ENCODE results near the gene TXNDC17. TPM values are rescaled to one million over a fixed set of nuclear protein-coding genes. Genes with fewer than 3 reads are reported as not detected.

Gene TXNDC17
- total RNA-seq, 1 experiment from 2014 or later = 114 TPM

DNA sequence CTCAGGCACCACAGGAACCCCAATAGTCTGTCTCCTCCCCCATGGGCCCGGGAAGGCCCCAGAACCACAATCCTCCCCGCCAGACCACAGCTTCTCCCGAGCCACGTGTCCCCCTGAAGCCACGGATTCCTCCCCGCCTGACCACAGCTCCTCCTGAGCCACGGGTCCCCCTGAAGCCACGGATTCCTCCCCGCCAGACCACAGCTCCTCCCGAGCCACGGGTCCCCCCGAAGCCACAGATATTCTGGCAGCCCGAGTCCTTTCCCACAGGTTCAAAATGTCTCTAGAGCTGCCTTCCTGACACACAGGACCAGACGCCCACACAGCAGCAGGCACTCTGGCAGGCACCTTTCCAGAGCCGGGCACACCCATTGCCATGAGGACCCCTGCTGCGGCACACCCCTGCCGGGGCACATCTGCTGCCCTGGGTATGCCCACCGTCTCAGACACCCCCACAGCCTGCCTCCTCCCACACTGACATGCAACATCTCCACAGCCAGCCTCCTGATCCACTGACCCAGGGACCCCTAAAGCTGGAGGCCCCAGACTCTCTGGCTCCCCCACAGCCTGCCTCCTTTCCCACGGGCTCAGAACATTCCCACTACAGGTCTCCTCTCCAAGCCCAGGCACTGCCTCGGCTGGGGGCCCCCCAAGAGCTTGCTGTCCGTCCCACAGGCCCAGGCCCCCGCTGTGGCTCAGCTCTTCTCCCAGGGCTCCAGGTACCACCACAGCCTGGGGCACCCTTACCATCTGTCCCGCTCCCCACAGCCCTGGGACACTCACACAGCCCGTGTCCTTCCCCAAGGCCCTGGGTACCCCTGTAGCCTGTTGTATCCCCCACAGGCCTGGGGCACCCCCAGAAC is 2.6 kb upstream of the TXNDC17 start:
- CTCF ChIA-PET = no interaction called here
- H3K27ac ChIP-seq = no peak overlapping the region
- BruUV-seq (replicated peaks) = no TSS peak

DNA sequence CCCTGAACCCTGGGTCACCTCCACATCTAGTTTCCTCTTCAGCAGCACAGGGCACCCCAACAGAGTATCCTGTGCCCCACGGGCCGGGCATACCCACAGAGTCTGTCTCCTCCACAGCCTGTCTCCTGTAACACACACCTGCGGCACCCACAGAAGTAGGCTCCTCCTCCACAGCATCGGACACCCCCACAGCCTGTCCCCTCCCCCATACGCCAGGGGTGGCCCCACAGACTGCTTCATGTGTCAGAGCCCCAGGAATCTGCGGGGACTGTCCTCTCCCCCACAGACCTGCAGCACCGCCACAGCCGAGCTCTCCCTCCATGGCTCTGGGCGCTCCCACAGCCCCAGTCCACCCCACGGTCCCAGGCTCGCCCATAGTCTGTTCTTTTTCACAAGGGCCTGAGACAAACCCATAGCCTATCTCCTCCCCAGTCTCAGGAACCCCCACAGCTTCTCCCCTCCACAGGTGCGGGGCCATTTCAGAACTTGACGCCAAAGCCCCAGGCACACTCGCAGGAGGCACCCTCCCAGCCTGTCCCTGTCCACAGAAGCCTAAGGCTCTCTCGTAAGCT is 1.8 kb upstream of the TXNDC17 start:
- POLR2A ChIA-PET (ENCODE audit: unreplicated experiment) = interaction anchor here (0.6 to 0.8 kb wide), 2 partner anchors 14 to 1216 kb away, joined by 7 to 8 read pairs; no protein-coding TSS in a partner anchor
- TF ChIP-seq CTCF (conservative IDR thresholded peaks at IDR 0.05) = no peak
- Histone ChIP-seq H3K9me2 (ENCODE audit: insufficient read depth) (no peaks in the 10 kb centered on the region), H3F3A (ENCODE audit: insufficient read depth, low read depth) (peaks cover 36% of the 10 kb centered on the region), H3K27me3 (ENCODE audit: insufficient read depth, low read depth) (no peaks in the 10 kb centered on the region), H3K27ac (no peak overlapping the region), H4K20me1 (ENCODE audit: insufficient read depth) (no peaks in the 10 kb centered on the region; the same call in 1 of the 2 replicates), H3K36me3 (ENCODE audit: low read depth) (peaks cover 24% of the 10 kb centered on the region), H2AFZ (peak overlapping the region; percentile 93), H3K4me2 (peak overlapping the region; percentile 95), H3K4me3 (peak overlapping the region; percentile 81), H3K9me3 (ENCODE audit: insufficient read depth, low read depth) (no peaks in the 10 kb centered on the region), H3K4me1 (replicated peaks; ENCODE audit: insufficient read depth) (peaks cover 31% of the 10 kb centered on the region), H3K79me2 (ENCODE audit: low read depth) (peaks cover 61% of the 10 kb centered on the region)
- BruUV-seq (replicated peaks) = no TSS peak
- peak in 1 of 2 experiments; percentile 62 for DNase-seq
- intact Hi-C loops (cut with micrococcal nuclease; ENCODE audit: unreplicated experiment) = no loop called here
- CTCF ChIA-PET = no interaction called here

More for the DNA sequence above, 2.6 kb upstream of the TXNDC17 start:
- H3K9me3 ChIP-seq (ENCODE audit: insufficient read depth, low read depth) = no peaks in the 10 kb centered on the region
- no peaks in the 10 kb centered on the region for H3K27me3 ChIP-seq (ENCODE audit: insufficient read depth, low read depth)
- H3K36me3 ChIP-seq (ENCODE audit: low read depth) = peaks cover 29% of the 10 kb centered on the region
- no peak for TF ChIP-seq EZH2 (IDR thresholded peaks at IDR 0.05; ENCODE audit: low read depth)
- no peak for TF ChIP-seq CTCF (conservative IDR thresholded peaks at IDR 0.05)
- H4K20me1 ChIP-seq (ENCODE audit: insufficient read depth) = no peaks in the 10 kb centered on the region; the same call in 1 of the 2 replicates
- H3K4me1 ChIP-seq (replicated peaks; ENCODE audit: insufficient read depth) = peaks cover 24% of the 10 kb centered on the region
- intact Hi-C loops (cut with micrococcal nuclease; ENCODE audit: unreplicated experiment) = no loop called here
- peak overlapping the region; percentile 81; the same call in 1 of the 2 replicates for H3K4me3 ChIP-seq
- no peak overlapping the region for H2AFZ ChIP-seq
- H3F3A ChIP-seq (ENCODE audit: insufficient read depth, low read depth) = peaks cover 28% of the 10 kb centered on the region
- POLR2A ChIA-PET (ENCODE audit: unreplicated experiment) = interaction anchor here (0.6 kb wide), 1 partner anchor 13 kb away, joined by 8 read pairs; no protein-coding TSS in a partner anchor
- H3K79me2 ChIP-seq (ENCODE audit: low read depth) = peaks cover 56% of the 10 kb centered on the region
- H3K4me2 ChIP-seq = peak overlapping the region; percentile 95
- H3K9me2 ChIP-seq (ENCODE audit: insufficient read depth) = no peaks in the 10 kb centered on the region
- no peak for DNase-seq

GRCh38 chr17:6639586-6640535 is 999 bp upstream of the TXNDC17 start:
- Histone ChIP-seq H3F3A (ENCODE audit: insufficient read depth, low read depth) (peaks cover 41% of the 10 kb centered on the region), H3K4me2 (peak overlapping the region; percentile 95), H3K9me3 (ENCODE audit: insufficient read depth, low read depth) (no peaks in the 10 kb centered on the region), H3K4me1 (replicated peaks; ENCODE audit: insufficient read depth) (peaks cover 31% of the 10 kb centered on the region), H3K79me2 (ENCODE audit: low read depth) (peaks cover 66% of the 10 kb centered on the region), H3K27ac (peak overlapping the region; percentile 71), H4K20me1 (ENCODE audit: insufficient read depth) (peaks cover 3% of the 10 kb centered on the region; the same call in 1 of the 2 replicates), H3K9me2 (ENCODE audit: insufficient read depth) (no peaks in the 10 kb centered on the region), H2AFZ (peak overlapping the region; percentile 93), H3K27me3 (ENCODE audit: insufficient read depth, low read depth) (no peaks in the 10 kb centered on the region), H3K4me3 (peak overlapping the region; percentile 81), H3K36me3 (ENCODE audit: low read depth) (peaks cover 22% of the 10 kb centered on the region)
- BruUV-seq (replicated peaks) = no TSS peak
- TF ChIP-seq EZH2 (IDR thresholded peaks at IDR 0.05; ENCODE audit: low read depth) = no peak
- TF ChIP-seq CTCF (conservative IDR thresholded peaks at IDR 0.05) = no peak
- intact Hi-C loops (cut with micrococcal nuclease; ENCODE audit: unreplicated experiment) = loop anchor here (2.0 to 5.0 kb wide), 2 partner anchors 167 to 183 kb away; no protein-coding TSS in a partner anchor
- ChIA-PET CTCF (no interaction called here), POLR2A (ENCODE audit: unreplicated experiment) (interaction anchor here (0.6 to 0.8 kb wide), 5 partner anchors 8 to 1217 kb away, joined by 3 to 7 read pairs (median 5); no protein-coding TSS in a partner anchor)
- peak in 1 of 2 experiments; percentile 41 for DNase-seq

Measured in PC-9 (cell line).